Heart right ventricle (tissue), 16 donors: ENCODE results near the gene HIBCH. TPM values are rescaled to one million over a fixed set of nuclear protein-coding genes. Genes with fewer than 3 reads are reported as not detected.

ENCODE experiments used
- ATAC-seq, 8 donors: fragments of 200-7000 bp; cut with Tn5 transposase; one replicate each; pipeline ENCODE4 v1.9.1; 2020; ENCODE audit warnings: mild to moderate bottlenecking in 8 of 8, moderate library complexity in 8 of 8, moderate number of reproducible peaks in 1 of 8
- DNase-seq, 2 donors: peaks; one replicate each; pipeline ENCODE4 v3.0.0-alpha.2; 2020
- H3K27ac ChIP-seq, 10 donors: fragments of 200-600 bp; sonication (generic) in 2 of 10; one replicate each; pipeline versions ENCODE4 v1.5.0 to v1.8.0; 2020 to 2022; ENCODE audit warnings: mild to moderate bottlenecking in 3 of 10
- H3K27me3 ChIP-seq, 7 donors: fragments of 200-600 bp; one replicate each; pipeline ENCODE4 v1.8.0; 2021 to 2022; ENCODE audit warnings: mild to moderate bottlenecking in 2 of 7
- H3K36me3 ChIP-seq, 9 donors: fragments of 200-600 bp; sonication (generic) in 1 of 9; one replicate each; pipeline versions ENCODE4 v1.5.0 to v1.8.0; 2020 to 2022; ENCODE audit warnings: mild to moderate bottlenecking in 2 of 9
- H3K4me1 ChIP-seq, 9 donors: fragments of 200-600 bp; sonication (generic) in 1 of 9; one replicate each; pipeline versions ENCODE4 v1.5.0 to v1.8.0; 2020 to 2022; ENCODE audit warnings: mild to moderate bottlenecking in 4 of 9
- H3K4me3 ChIP-seq, 10 donors: fragments of 200-600 bp; sonication (generic) in 2 of 10; one replicate each; pipeline versions ENCODE4 v1.5.0 to v1.8.0; 2020 to 2022; ENCODE audit warnings: mild to moderate bottlenecking in 7 of 10, moderate library complexity in 2 of 10
- H3K9me3 ChIP-seq, 11 donors: fragments of 200-600 bp in 10 of 11; sonication (generic) in 2 of 11; one replicate each; pipeline versions ENCODE4 v1.5.0 to v1.8.0; 2013 to 2022; ENCODE audit warnings: mild to moderate bottlenecking in 2 of 11, control low read depth in 1 of 11, moderate library complexity in 1 of 11
- CTCF ChIP-seq, 9 donors: fragments of 200-600 bp; sonication (generic) in 2 of 9; IDR thresholded peaks; one replicate each; pipeline versions ENCODE4 v1.5.0 to v1.8.0; 2021 to 2022; ENCODE audit warnings: antibody characterized with exemption in 9 of 9, mild to moderate bottlenecking in 5 of 9, moderate library complexity in 1 of 9
- WGBS, 2 donors: extraction: QIAGEN DNeasy Blood & Tissue Kit; methylation state at CpG; one replicate each; pipeline ENCODE4 v1.1.7; 2013; ENCODE audit warnings: inconsistent platforms in 1 of 2; 5-methylcytosine and 5-hydroxymethylcytosine counted together
- intact Hi-C, 10 donors: fragments of 100-400 bp; cut with DNase I; formaldehyde crosslinking; loops; one replicate each; pipeline versions ENCODE4 v1.11.1 to v1.14.2; 2022
- polyA plus RNA-seq, 2 donors: library from polyadenylated mRNA; stranded (reverse); fragments of 200-250 nt; gene quantifications; one replicate each; pipeline ENCODE4 v1.2.3, GENCODE V29; 2013
- total RNA-seq, 10 donors: library from RNA; stranded (reverse); fragmentation: NEBNext Ultra II Directional in 3 of 10; extraction: Animal tissue kit (Norgen Biotek cat#: 25700) in 3 of 10; gene quantifications; one replicate each; pipeline versions ENCODE4 v1.2.1 to v1.2.4, GENCODE V29; 2021 to 2023
- donor health status: Arrhythmogenic right ventricular cardiomyopathy.
- donor health status: ischemic (EF 13 %, LVEDD 7.1; RV severe dilation, severe dysfunction).
- donor health status: healthy with polysubstance abuse.
- donor health status: DM: no; HTN: yes; CAD: no.
- donor health status: DM: no; HTN: no; CAD: no.
- donor health status: ischemic (EF 25% LVEDD 6.9; RV normal size, moderate dysfunction).
- donor health status: ischemic (EF 25% LVEDD 5.7; RV mildly dilated, moderate dysfunction).
- donor health status: healthy.
- donor health status: DM: yes; HTN: yes; CAD: no.
- donor health status: Ischemic cardiomyopathy.
- donor health status: ischemic (EF 35%, LVEDD 5.7; RV mildly dilated, moderate dysfunction).
- donor health status: nonischemic (EF 11% LVEDD 7.7; RV severe dilation, severe dysfunction).
- donor health status: DM: yes; HTN: yes; CAD: no.
- donor health status: PGD.
- donor health status: ischemic (EF 29% LVEDD 5.4; RV normal size, mild dysfunction).
- donor health status: nonischemic (EF 23%, LVEDD 6.1; RV moderate dilation, normal function).

HIBCH gene
- total and polyA plus RNA-seq, 12 donors, result 7.7 to 38.4 (median 24.8) TPM

DNA sequence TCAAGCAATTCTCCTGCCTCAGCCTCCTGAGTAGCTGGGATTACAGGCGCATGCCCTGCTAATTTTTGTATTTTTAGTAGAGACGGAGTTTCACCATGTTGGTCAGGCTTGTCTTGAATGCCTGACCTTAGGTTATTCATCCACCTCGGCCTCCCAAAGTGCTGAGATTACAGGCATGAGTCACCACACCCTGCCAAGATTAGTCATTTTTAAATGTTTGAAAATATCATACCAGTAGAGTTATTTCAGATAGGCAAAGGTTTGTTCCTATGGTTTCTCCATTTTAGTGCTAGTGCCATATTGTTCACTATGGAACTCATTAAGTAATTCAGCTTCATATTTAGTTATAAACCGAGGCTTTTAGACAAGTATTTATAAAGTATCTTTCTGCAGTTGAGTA is 52.3 kb downstream of the HIBCH start:
- Histone ChIP-seq H3K27ac (no peak overlapping the region), H3K4me1 (no peaks in the 10 kb centered on the region), H3K4me3 (no peak overlapping the region), H3K27me3 (no peaks in the 10 kb centered on the region), H3K36me3 (peaks cover 0 to 17% (median 0%) of the 10 kb centered on the region in 9 donors), H3K9me3 (peaks cover 0 to 15% (median 5%) of the 10 kb centered on the region in 11 donors)
- TF ChIP-seq CTCF (IDR thresholded peaks at IDR 0.05), result no peak
- ATAC-seq (no peak), DNase-seq (no peak)
- intact Hi-C loops, result no loop called here
- WGBS, 2 donors, result 78 to 89% methylated on average over 4 of the region's 4 CpGs

- H3K27me3 ChIP-seq, result no peaks in the 10 kb centered on the region
- H3K4me1 ChIP-seq, result peaks cover 0 to 6% (median 0%) of the 10 kb centered on the region in 9 donors
- TF ChIP-seq CTCF (IDR thresholded peaks at IDR 0.05), result no peak
- peaks cover 0 to 17% (median 0%) of the 10 kb centered on the region in 9 donors for H3K36me3 ChIP-seq
- intact Hi-C loops, result no loop called here
- H3K27ac ChIP-seq, result no peak overlapping the region
- DNase-seq (no peak), ATAC-seq (no peak)
- 97 to 99% methylated on average over 9 of the region's 9 CpGs for WGBS, 2 donors
- no peak overlapping the region for H3K4me3 ChIP-seq
- H3K9me3 ChIP-seq, result peaks cover 0 to 15% (median 5%) of the 10 kb centered on the region in 11 donors
Observed at GRCh38 chr2:190266314-190266713, 53.3 kb downstream of the HIBCH start.

DNA sequence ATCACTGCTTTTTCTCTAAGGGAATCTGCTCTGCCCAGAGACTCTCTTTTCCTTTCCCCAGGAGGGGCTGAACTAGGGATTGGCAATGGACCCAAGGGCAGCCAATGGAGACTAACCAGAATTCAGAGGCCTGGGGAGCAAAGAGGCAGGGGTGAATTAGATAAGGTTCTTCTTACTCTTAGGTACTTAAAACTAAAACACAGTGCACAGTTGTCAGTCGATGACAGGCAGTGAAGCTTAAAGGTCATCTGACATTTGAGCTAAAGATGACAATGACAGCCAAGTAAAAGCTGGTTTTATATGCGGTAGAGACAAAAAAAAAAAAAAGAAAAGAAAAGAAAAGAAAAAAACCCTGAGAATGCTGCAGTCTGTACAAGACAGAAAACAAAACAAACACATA is 57.8 kb downstream of the HIBCH start:
- Histone ChIP-seq H3K27ac (peak overlapping the region in 1 of 10 donors; percentile 9), H3K27me3 (no peaks in the 10 kb centered on the region), H3K4me3 (no peak overlapping the region), H3K9me3 (peaks cover 0 to 15% (median 5%) of the 10 kb centered on the region in 11 donors), H3K36me3 (peaks cover 0 to 50% (median 14%) of the 10 kb centered on the region in 9 donors), H3K4me1 (peaks cover 0 to 8% (median 0%) of the 10 kb centered on the region in 9 donors)
- no peak for TF ChIP-seq CTCF (IDR thresholded peaks at IDR 0.05)
- intact Hi-C loops, result loop anchor here in 1 of 10 donors (5.0 kb wide), 1 partner anchor 80 kb away; a partner anchor contains a TSS
- ATAC-seq, result peak in 3 of 8 donors; percentile 55 to 84 (median 60)
- WGBS, 2 donors, result 39 to 62% methylated on average over 2 of the region's 2 CpGs
- DNase-seq, result no peak

DNA sequence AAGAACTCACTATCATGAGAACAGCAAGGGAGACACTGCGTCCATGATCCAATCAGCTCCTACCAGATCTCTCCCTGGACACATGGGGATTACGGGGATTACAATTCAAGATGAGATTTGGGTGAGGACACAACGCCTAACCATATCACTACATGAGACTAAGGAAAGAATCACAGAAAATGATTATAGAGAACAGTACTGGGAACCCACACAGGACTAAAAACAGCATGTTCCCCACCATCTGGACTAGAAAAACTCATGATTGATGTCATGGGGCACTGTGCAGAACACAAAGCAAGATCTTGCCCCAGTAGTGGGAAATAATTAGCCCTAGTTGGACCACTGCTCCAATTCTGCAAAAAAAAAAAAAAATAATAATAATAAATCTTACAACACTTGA is 63.5 kb downstream of the HIBCH start:
- Histone ChIP-seq H3K4me1 (peaks cover 0 to 1% (median 0%) of the 10 kb centered on the region in 9 donors), H3K27ac (no peak overlapping the region), H3K27me3 (no peaks in the 10 kb centered on the region), H3K9me3 (peaks cover 0 to 4% (median 0%) of the 10 kb centered on the region in 11 donors), H3K36me3 (peaks cover 0 to 64% (median 16%) of the 10 kb centered on the region in 9 donors), H3K4me3 (no peak overlapping the region)
- intact Hi-C loops, result no loop called here
- ATAC-seq (no peak), DNase-seq (no peak)
- TF ChIP-seq CTCF (IDR thresholded peaks at IDR 0.05), result no peak
- 95 to 100% methylated on average over 3 of the region's 3 CpGs for WGBS, 2 donors
